ENCODE data around the gene TOB1. TPM values are rescaled to one million over a fixed set of nuclear protein-coding genes. Genes with fewer than 3 reads are reported as not detected.

The TOB1 gene
- total RNA-seq, 1 donor from 2014 or later: 101 TPM

DNA sequence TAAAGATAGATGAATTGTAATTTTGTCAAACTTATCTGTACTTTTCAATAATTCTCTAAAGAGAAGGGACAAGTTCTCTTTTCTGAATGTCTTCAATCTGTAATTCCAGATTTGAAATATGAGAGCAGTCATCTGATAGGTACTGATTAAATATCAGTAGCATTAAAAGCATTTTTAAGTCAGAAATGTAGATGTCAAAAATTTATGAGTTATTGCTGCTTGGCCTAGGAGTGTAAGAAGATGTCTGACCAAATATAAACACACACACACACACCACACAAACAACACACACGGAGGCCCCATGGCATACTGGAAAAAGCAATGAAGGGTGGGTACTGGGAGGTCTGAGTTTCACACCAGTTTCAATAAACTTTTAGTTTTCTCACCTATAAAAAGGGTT lies 2.4 kb upstream of the TOB1 start:
- no peaks in the 10 kb centered on the region for H3K27me3 ChIP-seq (ENCODE audit: low read depth)
- peaks cover 3% of the 10 kb centered on the region for H3K36me3 ChIP-seq
- intact Hi-C loops (cut with micrococcal nuclease): no loop called here
- DNase-seq: no peak
- H3K27ac ChIP-seq (replicated peaks): peak overlapping the region; percentile 100
- no peaks in the 10 kb centered on the region for H3K9me3 ChIP-seq (replicated peaks)
- TF ChIP-seq, protein P1, sequence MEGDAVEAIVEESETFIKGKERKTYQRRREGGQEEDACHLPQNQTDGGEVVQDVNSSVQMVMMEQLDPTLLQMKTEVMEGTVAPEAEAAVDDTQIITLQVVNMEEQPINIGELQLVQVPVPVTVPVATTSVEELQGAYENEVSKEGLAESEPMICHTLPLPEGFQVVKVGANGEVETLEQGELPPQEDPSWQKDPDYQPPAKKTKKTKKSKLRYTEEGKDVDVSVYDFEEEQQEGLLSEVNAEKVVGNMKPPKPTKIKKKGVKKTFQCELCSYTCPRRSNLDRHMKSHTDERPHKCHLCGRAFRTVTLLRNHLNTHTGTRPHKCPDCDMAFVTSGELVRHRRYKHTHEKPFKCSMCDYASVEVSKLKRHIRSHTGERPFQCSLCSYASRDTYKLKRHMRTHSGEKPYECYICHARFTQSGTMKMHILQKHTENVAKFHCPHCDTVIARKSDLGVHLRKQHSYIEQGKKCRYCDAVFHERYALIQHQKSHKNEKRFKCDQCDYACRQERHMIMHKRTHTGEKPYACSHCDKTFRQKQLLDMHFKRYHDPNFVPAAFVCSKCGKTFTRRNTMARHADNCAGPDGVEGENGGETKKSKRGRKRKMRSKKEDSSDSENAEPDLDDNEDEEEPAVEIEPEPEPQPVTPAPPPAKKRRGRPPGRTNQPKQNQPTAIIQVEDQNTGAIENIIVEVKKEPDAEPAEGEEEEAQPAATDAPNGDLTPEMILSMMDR (IDR thresholded peaks at IDR 0.05; ENCODE audit: borderline replicate concordance): no peak
- peaks cover 56% of the 10 kb centered on the region for H3K4me1 ChIP-seq
- H3K4me3 ChIP-seq: peak overlapping the region; percentile 94

DNA sequence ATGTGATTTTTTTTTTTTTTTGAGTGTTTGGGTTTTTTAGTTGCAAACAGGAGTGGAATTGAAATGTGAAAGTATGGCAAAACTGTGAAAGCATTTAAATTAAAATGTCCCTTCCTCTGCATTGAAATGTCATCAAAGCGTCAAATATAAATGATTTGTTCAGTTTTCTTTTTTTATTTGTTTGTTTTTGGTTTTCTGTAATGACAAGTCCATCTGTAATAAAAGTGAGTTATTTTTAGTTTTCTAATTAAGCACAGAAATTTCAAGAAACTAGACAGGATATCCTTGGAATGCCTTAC lies 1.9 kb upstream of the TOB1 start:
- DNase-seq: no peak
- H3K4me1 ChIP-seq: peaks cover 61% of the 10 kb centered on the region
- peak overlapping the region; percentile 94 for H3K4me3 ChIP-seq
- no peaks in the 10 kb centered on the region for H3K27me3 ChIP-seq (ENCODE audit: low read depth)
- intact Hi-C loops (cut with micrococcal nuclease): no loop called here
- peak overlapping the region; percentile 100 for H3K27ac ChIP-seq (replicated peaks)
- peaks cover 8% of the 10 kb centered on the region for H3K36me3 ChIP-seq
- TF ChIP-seq, protein P1 (IDR thresholded peaks at IDR 0.05; ENCODE audit: borderline replicate concordance): no peak
- no peaks in the 10 kb centered on the region for H3K9me3 ChIP-seq (replicated peaks)

DNA sequence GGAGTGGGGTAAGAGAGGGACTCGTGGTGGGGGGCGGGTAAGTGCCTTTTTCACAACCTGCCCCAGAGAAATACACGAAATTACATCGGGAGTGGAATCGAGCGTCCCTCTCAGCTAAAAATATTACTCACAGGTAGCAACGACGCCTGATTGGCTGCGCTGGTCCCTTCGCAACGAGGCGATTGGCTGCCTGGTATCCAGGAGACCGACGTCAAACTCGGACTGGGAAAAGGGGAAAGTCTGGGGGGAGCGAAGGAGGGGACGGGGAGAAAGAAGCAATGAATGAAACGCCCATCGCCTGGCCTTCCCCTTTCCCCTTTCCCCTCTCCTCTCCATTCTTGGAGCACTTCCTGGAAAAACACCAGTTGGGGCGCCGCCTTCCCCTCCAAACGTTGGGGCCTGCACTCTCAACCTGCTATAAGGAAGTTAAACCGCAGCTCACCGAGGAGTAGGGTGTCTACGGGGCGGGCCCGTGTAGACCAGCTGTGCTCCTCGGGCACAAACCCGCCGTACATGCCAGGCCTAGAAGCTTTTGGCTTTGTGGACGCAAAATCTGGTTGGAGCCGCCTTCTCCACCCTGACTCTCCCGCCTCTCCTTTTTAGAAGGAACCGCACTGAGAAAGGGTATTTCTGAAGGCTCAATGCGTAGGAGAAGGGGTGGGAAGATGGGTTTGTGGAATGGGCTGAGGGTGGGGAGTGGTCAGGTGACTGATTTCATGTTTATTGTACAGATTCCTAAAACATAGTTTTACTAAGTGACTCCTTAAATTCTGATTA lies 1.4 kb upstream of the TOB1 start:
- Histone ChIP-seq H3K36me3 (peaks cover 14% of the 10 kb centered on the region), H3K9me3 (replicated peaks) (no peaks in the 10 kb centered on the region), H3K27me3 (ENCODE audit: low read depth) (no peaks in the 10 kb centered on the region), H3K27ac (replicated peaks) (peak overlapping the region; percentile 100), H3K4me1 (peaks cover 62% of the 10 kb centered on the region), H3K4me3 (peak overlapping the region; percentile 94)
- intact Hi-C loops (cut with micrococcal nuclease): no loop called here
- peak; percentile 93 for DNase-seq
- TF ChIP-seq, protein P1 (IDR thresholded peaks at IDR 0.05; ENCODE audit: borderline replicate concordance): no peak

DNA sequence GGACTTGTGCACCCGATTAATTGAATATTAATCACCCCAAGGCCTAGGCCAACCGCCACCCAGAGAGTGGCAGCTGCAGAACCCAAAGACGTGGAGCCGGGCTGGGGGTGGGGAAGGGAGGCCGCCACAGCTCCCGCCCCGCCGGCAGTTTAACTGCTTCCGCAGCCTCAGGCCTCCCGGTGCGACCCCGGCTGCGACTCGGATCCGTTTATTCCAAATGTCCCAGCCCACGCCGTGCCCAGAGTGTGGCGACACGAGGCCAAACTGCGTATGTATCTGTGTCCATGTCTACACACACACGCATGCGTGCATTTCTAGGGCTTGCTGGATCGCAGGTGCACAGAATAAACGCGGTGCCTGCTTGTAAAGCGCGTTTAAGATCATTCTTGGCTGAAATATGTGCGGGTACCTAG lies 802 bp upstream of the TOB1 start:
- H3K27ac ChIP-seq (replicated peaks): peak overlapping the region; percentile 100
- intact Hi-C loops (cut with micrococcal nuclease): no loop called here

DNA sequence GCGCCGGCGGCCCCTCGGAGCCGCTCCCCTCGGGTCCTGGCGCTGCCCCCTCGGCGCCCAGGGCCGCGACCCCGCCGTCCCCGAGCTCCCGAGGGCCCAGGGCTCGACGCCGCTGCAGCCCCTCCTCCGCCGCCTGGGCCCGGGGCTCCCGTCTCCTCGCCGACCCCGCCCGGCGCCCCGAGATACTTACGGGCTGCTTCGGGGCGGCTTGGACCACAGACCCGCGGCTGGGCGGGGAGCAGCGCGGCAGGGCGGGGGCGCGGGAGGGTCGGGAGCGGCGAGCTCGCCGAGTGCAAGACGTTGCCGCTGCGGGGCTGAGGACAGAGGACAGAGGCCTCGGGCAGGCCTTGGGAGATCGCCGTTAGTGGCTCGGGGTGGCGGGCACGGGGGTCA lies 290 bp downstream of the TOB1 start:
- peaks cover 69% of the 10 kb centered on the region for H3K4me1 ChIP-seq
- peak overlapping the region; percentile 99 for H3K27ac ChIP-seq (replicated peaks)
- intact Hi-C loops (cut with micrococcal nuclease): no loop called here
- peaks cover 20% of the 10 kb centered on the region for H3K36me3 ChIP-seq
- H3K27me3 ChIP-seq (ENCODE audit: low read depth): no peaks in the 10 kb centered on the region
- TF ChIP-seq, protein P1 (IDR thresholded peaks at IDR 0.05; ENCODE audit: borderline replicate concordance): no peak
- peak overlapping the region; percentile 94 for H3K4me3 ChIP-seq
- no peak for DNase-seq
- H3K9me3 ChIP-seq (replicated peaks): no peaks in the 10 kb centered on the region

More for the DNA sequence above, 802 bp upstream of the TOB1 start:
- peaks cover 14% of the 10 kb centered on the region for H3K36me3 ChIP-seq
- TF ChIP-seq, protein P1 (IDR thresholded peaks at IDR 0.05; ENCODE audit: borderline replicate concordance): no peak
- H3K4me1 ChIP-seq: peaks cover 62% of the 10 kb centered on the region
- DNase-seq: peak; percentile 68
- no peaks in the 10 kb centered on the region for H3K27me3 ChIP-seq (ENCODE audit: low read depth)
- peak overlapping the region; percentile 94 for H3K4me3 ChIP-seq
- H3K9me3 ChIP-seq (replicated peaks): no peaks in the 10 kb centered on the region
